NCI-H748 treated with DMSO at 0.1 percent for 48 hours (cell line): Measurements from ENCODE around the gene AGER.
"Not testable (repeated sequence)": the region's sequence is repeated elsewhere in the genome, so short reads cannot be mapped to it uniquely, and the experiment has no call there.

Experiments
- DNase-seq: peaks from one replicate; lab custom pipeline; 2025; lab: John Stamatoyannopoulos, UW

The AGER gene

DNA sequence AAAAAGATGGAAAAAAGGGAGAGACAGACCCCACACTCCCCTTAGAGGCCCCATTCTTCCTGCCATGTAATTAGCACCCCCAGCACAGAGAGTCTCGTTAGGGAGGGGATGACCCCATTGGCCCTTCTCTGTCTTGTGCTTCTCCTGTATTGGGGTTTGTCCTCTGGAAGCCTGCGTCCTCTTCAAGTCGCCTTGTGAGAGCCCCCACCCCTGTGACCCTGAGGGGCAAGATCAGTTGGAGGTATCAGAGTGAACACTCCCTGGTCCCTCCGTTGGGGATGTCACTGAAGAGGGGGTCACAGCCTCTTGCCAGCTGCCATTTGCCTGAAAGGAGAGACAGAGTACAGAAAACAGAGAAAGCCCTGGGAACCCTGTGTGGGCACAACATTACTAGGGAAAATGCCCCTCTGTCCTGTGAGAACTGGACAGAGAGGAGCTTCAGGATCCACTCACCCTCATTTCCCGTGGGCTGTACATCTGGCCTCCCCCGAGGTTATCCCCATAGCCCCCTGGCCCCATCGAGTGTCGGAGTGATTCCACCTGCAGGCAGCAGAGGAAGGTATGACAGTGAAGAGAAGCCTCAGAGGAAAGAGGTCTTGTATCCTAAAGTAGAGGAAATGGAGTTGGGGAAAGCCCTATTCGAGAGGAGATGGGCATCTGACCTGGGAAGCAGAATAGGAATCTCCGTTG lies 2.2 kb upstream of the AGER start:
- not testable (repeated sequence) for DNase-seq

DNA sequence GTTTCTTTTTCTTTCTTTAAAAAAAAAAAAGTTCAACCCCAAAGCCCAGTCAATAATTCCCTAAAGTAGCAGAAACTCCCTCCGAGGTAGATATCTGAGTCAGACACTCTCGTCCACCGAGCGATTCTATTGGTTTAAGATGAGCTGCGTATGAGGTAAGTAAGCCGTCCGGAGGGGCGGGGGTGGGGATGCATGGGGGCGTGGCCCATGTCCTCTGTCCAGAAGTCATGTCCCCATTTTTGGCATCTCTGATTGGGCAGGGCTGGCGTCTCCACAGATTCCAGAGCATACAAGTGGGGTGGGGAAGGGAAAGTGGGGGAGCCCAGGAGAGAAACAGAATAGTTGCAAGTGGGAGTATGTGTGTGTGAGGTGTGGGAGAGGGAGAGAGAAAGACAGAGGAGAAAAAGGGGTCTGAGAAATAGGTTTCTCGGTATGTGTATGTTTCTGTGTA lies 1.7 kb upstream of the AGER start:
- not testable (repeated sequence) for DNase-seq

DNA sequence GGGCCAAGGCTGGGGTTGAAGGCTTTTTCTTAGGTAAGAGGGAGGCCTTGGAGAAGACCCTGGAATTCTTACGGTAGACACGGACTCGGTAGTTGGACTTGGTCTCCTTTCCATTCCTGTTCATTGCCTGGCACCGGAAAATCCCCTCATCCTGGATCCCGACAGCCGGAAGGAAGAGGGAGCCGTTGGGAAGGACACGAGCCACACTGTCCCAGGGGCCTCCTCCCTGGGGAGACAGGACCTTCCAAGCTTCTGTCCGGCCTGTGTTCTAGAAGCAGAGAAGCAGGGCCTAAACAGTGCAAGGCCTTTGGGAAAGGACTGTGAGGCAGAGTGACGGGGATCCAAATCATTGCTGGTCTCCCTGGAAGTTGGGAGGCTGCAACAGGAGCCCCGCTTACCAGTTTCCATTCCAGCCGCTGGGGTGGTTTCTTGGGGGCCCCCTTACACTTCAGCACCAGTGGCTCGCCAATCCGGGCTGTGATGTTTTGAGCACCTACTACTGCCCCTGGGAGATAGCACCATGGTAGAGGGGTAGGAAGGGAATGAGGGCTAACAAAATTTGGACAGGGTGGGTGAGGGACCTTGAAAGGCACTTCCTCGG lies 470 bp downstream of the AGER start:
- DNase-seq, result no peak

DNA sequence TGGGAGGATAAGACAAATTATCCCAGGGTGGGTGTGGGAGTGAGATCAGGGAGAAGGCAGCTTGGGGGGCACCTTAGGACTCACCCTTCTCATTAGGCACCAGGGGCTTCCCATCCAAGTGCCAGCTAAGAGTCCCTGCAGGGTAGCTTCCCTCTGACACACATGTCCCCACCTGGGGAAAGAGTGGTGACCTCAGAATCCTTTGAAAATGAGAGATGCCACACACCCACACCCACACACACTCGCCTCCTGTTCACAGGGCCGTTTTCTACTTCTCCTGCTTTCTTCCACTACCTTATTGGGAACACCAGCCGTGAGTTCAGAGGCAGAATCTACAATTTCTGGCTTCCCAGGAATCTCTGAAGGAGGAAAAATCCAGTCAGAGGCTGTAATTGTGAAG lies 1.0 kb downstream of the AGER start:
- no peak for DNase-seq

DNA sequence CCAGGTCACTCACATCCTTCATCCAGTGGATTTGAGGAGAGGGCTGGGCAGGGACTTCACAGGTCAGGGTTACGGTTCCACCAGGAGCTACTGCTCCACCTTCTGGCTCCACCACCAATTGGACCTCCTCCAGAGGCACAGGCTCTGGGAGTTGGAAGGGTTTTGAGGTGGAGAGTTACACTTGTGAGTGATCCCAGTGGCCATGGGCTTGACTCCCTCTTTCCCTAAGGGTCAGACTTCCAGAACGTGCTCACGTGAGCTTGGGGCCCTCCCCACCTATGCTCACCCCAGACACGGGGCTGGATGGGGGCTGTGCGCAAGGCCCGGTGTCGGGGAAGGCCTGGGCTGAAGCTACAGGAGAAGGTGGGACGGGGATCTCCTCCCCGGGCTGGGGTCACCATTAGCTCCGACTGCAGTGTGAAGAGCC lies 1.5 kb downstream of the AGER start:
- DNase-seq, result no peak

DNA sequence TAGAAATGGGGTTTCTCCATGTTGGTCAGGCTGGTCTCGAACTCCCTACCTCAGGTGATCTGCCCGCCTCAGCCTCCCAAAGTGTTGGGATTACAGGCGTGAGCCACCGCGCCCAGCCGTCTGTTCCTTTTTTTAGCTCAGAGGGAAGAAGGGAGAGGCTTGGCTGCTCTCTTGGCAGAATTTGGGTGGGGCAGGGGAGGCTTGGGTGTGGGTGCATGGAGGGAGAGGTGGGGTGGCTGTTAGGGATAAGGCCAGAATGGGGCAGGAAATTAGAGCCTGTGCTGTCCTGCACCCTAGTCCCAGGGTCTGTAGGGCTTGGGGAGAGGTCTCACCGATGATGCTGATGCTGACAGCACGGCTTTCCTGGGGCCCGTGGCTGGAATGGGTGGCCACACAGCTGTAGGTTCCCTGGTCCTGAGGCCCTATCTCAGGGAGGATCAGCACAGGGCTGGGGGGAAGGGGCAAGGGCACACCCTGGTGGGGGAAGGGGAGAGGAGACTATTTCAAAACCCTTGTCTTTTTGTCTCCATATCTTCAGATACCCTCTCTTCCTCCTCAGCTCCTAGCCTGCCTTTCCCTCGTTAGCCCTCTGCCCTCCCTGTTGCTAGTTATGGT lies 2.0 kb downstream of the AGER start:
- no peak for DNase-seq

DNA sequence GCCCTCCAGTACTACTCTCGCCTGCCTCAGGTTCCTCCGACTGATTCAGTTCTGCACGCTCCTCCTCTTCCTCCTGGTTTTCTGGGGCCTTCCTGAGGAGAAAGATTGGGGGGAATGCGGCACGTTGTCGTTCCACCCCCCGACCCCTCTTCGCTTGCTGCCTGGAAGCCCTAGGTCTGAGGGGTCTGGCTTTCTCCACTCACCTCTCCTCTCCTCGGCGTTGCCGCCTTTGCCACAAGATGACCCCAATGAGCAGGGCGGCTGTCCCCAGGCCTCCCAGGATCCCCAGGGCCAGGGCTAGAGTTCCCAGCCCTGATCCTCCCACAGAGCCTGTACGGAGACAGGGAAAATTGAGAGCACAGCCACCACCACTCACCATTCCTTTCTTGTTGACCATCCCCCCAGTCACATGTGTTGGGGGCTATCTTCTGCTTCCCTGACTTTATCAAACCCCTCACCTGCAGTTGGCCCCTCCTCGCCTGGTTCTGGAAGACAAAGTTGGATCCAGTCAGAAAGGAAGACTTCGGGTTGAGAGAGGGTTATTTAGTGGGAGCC lies 2.8 kb downstream of the AGER start:
- DNase-seq, result no peak

DNA sequence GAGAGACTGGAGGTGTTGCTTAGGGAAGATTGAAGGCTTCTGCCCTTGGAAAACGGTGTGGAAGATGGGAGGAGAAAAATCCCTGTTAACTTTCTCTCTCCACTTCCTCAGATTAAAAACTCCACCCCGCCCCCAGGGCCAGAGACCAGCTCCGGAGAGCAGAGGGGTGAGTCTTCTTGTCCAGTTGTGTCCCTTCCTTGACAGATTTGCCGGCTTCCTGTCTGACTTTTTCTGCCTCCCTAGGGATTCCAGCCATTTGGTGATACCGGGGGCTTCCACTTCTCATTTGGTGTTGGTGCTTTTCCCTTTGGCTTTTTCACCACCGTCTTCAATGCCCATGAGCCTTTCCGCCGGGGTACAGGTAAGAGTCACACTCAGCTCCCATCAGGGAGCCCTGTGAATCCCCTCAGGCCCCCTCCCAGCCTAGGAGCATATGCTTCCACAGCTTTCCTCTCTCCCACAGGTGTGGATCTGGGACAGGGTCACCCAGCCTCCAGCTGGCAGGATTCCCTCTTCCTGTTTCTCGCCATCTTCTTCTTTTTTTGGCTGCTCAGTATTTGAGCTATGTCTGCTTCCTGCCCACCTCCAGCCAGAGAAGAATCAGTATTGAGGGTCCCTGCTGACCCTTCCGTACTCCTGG lies 4.2 kb downstream of the AGER start:
- DNase-seq, result no peak

DNA sequence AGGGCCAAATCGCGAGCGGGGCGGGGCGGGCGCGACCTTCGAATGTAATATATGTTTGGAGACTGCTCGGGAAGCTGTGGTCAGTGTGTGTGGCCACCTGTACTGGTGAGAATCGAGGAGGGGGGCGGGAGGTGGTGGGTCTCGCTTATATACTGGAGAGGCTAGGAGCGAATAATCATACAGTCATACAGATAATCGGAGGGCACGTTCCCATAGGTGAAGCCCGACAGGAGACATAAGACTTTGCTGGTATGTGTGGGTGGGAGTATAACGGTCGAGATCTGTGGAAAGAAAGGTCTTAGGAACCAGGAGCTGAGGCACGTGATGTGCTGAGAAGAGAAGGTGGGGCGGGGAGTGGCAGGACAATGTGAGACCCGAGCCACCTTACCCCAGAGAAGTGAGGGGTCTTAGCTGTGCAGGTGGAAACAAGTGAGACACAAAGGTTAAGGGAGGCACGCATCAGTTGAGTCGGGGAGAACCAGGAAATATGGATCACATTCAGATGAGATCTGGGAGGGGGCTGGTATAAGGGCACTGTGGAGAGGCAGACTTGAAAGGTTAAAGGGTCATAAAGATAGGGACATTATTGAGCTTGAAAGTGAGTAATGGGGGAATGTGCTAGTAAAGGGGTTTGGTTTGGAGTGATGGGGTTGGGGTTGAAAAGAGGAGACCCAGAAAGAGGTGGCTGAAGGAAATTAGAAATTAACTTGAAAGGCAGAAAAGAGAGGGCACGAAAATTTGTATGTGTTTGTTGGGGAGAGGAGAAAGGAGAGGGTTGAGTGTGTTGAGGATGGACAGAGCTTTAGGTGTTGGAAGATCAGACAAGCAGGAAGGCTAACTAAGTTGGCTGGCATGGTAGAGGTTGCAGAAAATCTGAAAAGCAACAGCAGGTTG lies 5.3 kb downstream of the AGER start:
- no peak for DNase-seq

DNA sequence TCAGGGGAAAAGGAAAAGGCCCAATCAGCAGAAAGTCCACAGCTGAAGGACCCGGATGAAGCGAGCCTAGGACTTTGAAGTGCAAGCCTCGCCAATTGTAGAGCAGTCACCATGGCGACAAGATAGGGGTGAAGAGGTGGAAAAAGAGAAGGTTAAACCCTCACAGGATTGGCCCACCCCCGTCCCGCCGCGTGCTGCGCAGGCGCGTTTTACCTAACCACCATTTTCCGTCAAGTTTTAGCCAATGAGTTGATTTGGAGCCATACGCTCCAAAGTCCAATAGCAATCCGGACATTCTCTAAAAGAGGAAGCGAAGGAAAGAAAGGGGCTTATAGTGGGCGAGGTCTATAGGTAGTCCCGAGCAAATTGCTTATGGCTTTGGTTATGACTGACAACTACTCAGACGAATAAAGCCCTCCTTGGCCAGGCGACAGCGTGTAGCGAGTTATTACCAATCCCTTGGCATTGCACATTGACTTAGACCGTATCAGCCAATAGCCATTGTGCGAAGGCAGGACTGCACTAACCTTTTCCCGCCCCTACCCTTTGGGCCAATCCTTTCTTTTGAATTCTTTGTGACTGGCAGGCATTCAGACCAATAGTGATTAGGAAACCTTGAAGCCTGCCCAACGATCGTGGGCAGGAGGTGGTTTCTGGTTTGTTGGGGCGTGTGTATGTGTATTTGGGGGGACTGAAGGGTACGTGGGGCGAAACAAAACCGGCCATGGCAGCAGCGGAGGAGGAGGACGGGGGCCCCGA lies 6.1 kb downstream of the AGER start, which contains the start of gene RNF5:
RNF5 (plus strand) TSS at position 618 of the 759 bp plus-strand sequence; CDS start at position 725, 107 bp downstream.
- peak; percentile 100 for DNase-seq

DNA sequence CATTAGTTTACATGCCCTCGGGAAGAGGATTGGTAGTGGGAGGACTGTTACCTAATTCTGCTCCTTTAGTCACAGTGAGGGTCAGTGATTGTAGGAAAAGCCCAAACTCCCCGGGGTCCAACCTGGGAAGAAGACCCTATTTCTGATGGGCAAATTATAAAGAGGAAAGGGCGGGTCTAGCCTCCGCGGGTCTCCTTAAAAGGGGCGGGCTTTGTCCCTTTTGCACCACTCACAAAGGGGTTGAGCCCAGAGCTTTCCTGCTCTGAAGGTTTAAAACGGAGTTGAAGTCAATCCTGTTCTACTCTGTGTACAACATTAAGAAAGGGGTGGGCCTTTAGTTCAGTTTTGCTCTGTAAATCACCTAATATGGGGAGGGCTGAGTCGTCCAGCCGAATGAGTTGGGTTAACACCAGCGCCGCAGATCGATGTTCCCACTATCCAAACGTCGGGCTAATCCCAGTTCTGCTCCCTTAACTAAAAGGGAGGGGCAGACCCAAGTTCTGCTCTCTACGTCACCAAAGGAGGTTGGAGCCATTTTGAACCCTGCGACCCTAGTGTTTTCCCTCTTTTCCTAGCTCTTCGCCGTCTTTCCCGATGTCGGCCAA lies 6.8 kb downstream of the AGER start:
- DNase-seq, result peak; percentile 90

DNA sequence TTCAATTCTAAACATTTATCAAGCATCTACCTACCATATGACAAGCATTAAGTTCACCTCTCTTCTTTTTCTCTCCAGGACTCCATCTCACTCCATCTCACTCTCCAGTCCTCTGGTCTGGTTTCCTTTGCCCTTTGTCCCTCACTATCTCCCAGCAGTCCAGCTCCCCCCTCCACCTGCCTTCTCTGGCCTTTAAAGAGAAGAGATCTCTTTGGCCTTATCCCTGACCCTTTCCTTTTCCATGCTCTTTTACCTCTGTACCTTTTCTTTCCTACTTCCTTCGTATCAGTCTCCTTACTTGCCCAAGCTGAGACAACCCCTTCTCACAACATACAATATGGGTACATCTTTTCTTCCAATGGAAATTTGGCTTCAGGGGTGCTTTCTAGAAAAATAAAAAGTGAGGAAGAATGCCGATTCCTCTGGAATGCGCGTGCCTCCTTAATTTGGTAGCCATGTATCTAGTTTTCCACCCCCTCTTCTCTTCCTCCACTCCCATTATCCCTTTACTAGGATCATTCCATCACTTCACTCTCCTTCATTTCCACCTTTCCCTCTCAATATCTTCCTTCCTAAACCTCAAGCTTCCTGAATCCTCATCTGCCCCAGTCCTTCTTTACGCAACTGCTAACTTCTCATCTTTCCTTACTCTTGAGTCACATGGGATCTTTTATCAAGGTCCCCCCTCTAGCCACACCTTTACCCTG lies 7.4 kb downstream of the AGER start:
- DNase-seq, result peak; percentile 54

DNA sequence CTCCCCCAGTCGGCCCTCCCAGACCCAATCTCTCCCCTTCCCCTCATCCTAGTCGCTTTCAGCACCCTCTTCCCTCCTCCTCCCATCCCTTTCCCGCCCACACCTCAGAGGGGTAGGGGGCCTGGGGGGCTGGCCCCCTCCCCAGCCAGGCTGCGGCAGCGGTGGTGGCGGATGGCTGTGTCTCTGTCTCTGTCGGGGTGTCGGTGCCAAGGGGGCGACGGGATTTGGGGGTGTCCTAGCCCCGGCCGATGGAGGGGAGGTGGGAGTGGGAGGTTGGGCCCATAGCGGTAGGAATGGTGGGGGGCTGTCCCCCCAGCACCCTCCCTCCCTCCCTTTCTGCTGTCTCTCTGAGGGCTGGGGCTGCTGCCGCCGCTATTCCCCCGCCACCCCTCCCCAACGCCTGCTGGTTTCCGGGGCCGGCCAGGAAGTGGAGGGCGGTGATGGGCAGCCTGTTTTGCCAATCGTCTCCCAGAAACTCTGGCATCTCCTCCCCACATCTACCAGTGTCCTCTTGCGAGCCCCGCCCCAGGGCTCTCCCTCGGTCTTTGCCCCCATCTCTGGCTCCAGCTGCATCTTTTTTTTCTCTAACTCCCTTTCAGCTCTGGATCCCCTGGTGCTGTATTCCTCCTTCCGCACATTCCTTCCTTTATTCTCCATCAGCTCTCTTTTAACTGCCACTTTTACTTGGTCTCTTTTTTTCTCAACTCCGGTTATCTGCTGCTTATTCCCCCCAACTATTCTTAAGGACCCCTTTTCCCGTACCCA lies 8.2 kb downstream of the AGER start, which contains the start of gene AGPAT1:
AGPAT1 (minus strand) TSS at position 374 of the 765 bp plus-strand sequence. CDS start 4,588 bp downstream, outside the sequence.
- peak; percentile 96 for DNase-seq

DNA sequence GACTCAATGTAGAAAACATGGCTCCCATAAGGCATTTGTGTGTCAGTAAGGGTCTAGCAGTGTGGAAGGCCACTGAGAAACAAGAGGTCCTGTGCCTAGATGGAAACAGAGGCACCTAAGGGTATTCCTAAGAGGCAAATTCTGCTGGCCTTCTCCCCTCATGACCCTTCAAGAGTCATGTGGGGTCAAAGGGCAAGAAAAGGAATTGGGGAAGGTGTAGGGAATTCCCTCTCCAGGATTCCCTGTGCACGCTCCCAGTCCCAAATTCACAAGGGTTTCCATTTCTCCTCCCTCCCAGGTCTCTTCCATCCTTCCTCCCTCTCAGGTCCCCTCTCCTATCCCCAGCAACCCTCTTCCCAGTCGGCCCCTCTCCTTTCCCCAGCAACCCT lies 8.7 kb downstream of the AGER start:
- DNase-seq, result no peak

DNA sequence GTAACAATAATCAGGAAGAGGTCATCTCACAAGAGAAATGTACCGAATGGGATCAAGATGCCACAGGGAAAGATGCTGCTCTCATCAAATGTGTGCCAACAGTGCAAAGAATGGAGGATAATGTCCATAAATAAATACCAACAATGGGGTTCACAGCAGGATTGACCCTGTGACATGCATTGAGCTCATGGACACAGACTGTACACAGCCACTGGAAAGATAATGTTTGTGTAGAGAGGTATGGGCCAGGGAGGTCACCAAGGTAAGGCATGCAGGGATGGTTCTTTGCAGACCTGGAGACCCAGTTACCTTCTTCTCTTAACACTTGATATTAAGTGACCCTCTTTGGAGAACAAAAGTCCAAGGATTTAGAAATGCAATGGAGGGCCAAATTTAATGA lies 9.6 kb downstream of the AGER start:
- no peak for DNase-seq

DNA sequence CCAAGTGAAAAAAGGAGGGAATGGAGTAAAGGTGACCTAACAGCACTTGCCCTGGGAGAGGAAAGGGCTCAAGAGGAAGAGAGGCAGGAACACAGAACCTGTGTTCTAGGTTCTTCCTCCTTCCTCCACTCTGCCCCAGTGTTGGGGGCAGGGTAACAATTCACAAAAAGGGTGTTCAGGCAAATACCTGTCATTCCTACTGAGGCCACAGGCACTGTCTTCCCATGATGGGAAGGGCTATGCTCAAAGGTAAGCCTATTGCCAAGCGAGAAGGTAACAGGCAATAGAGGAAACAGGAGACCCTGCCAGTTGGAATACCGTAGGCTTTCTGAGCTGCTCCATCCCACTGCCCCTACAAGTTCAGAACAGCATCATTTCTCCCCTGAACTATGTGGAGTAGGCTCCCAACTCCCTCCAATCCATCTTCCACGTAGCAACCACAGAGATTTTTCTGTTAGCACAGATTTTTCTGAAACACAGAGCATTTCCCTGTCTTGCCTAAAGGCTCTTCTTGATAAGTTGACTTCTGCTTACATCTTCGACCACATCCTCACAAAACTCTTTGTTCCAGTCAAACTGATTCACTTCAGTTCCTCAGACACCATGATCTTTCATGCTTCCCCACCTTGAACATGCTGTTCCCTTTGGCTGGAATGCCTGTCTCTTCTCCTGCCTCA lies 10.9 kb downstream of the AGER start:
- no peak for DNase-seq

DNA sequence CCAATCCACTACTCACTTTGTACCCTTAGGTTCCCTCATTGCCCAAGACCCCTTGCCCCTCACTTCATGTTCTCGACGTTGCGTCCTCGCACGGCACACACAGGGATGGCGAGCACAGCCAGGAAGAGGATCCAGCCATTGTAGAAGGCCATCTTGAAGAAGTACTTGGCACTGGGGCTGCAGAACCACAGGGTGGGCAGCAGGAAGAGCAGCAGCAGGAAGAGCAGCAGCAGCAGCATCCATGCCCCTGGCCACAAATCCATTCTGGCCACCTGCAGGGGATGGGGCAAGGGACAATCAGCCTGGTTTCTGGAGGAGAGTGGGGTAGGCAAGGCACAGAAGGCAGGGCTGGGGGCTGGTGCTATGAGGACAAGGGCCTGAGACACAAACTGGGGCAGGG lies 12.8 kb downstream of the AGER start:
- no peak for DNase-seq

DNA sequence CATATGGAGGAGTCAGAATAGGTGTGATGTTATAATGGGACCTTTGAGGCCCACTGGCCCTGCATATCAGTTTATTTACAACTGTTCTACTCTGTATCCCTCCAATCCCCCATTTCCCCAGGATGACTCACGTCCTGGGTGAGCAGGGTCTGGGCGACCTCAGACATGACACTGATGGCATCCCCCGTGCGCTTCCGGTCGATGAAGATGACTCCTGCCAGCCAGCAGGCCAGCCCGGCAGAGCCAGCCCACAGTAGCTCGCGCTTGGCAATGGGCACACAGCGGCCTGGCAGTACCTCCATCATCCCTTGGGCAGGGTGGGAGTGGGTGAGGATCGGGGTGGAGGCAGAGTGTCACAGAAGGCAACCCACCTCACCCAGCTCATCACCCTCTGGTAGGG lies 13.8 kb downstream of the AGER start:
- no peak for DNase-seq
